Measurements from ENCODE around the gene ANO1. TPM values are rescaled to one million over a fixed set of nuclear protein-coding genes. Genes with fewer than 3 reads are reported as not detected.

The ANO1 gene
- total RNA-seq, 2 donors from 2014 or later = 15.9 to 25.6 TPM

Other genes with a start within 250 kb of the ANO1 start
- gene FADD, start 125.0 kb downstream of the ANO1 start, total RNA-seq = 10 to 100 TPM; 32.1 to 33.2 TPM
- 10 to 100 TPM; 52.8 to 79.1 TPM for gene PPFIA1, start 192.4 kb downstream of the ANO1 start, total RNA-seq

Data from left colon (tissue), 2 donors.